Right cardiac atrium (tissue), 5 donors: Measurements from ENCODE around the gene CCDC106. TPM values are rescaled to one million over a fixed set of nuclear protein-coding genes. Genes with fewer than 3 reads are reported as not detected.
A peak's percentile ranks its signal among the peaks of the same experiment; 100 is the strongest.

Source experiments
- ATAC-seq, 2 donors: fragments of 200-7000 bp; cut with Tn5 transposase; one replicate each; pipeline versions ENCODE4 v1.8.0 to v1.9.1; 2020; ENCODE audit warnings: moderate library complexity in 2 of 2, mild to moderate bottlenecking in 1 of 2
- DNase-seq, 3 donors: peaks; one replicate each; pipeline ENCODE4 v3.0.0-alpha.2; 2020
- H3K27ac ChIP-seq: one replicate; pipeline ENCODE4 v1.5.1; 2013; ENCODE audit warnings: mild to moderate bottlenecking, low read length, control low read depth, moderate library complexity
- H3K27me3 ChIP-seq: one replicate; pipeline ENCODE4 v1.6.1; 2013; ENCODE audit not compliant: control insufficient read depth, insufficient read depth
- H3K4me1 ChIP-seq: one replicate; pipeline ENCODE4 v1.6.1; 2013; ENCODE audit warnings: low read length; ENCODE audit not compliant: control insufficient read depth, insufficient read depth
- H3K4me3 ChIP-seq: one replicate; pipeline ENCODE4 v1.5.1; 2013; ENCODE audit warnings: low read length, control low read depth
- H3K9me3 ChIP-seq: one replicate; pipeline ENCODE4 v1.6.1; 2013; ENCODE audit warnings: low read length; ENCODE audit not compliant: control insufficient read depth
- WGBS: extraction: QIAGEN DNeasy Blood & Tissue Kit; methylation state at CpG from one replicate; pipeline ENCODE4 v1.1.7; 2013; 5-methylcytosine and 5-hydroxymethylcytosine counted together
- intact Hi-C, 4 donors: fragments of 100-400 bp; cut with DNase I; formaldehyde crosslinking; loops; one replicate each; pipeline versions ENCODE4 v1.11.0 to v1.14.0; 2022 to 2023
- polyA plus RNA-seq: library from polyadenylated mRNA; stranded (reverse); fragments of 200-250 nt; gene quantifications from one replicate; pipeline ENCODE4 v1.2.3, GENCODE V29; 2013
- total RNA-seq, 4 donors: library from RNA; stranded (reverse); fragmentation: NEBNext Ultra II Directional; extraction: Animal tissue kit (Norgen Biotek cat#: 25700); gene quantifications; one replicate each; pipeline ENCODE4 v1.2.1, GENCODE V29; 2021
- donor health status: healthy with polysubstance abuse.
- donor health status: DM: no; HTN: yes; CAD: no.
- donor health status: DM: no; HTN: no; CAD: no.
- donor health status: DM: no; HTN: yes; CAD: no; lungs with severe emphysema.
- donor health status: DM: yes; HTN: yes; CAD: no.

CCDC106 gene
- total and polyA plus RNA-seq, 5 donors, result 23.6 to 30.4 (median 24.5) TPM

DNA sequence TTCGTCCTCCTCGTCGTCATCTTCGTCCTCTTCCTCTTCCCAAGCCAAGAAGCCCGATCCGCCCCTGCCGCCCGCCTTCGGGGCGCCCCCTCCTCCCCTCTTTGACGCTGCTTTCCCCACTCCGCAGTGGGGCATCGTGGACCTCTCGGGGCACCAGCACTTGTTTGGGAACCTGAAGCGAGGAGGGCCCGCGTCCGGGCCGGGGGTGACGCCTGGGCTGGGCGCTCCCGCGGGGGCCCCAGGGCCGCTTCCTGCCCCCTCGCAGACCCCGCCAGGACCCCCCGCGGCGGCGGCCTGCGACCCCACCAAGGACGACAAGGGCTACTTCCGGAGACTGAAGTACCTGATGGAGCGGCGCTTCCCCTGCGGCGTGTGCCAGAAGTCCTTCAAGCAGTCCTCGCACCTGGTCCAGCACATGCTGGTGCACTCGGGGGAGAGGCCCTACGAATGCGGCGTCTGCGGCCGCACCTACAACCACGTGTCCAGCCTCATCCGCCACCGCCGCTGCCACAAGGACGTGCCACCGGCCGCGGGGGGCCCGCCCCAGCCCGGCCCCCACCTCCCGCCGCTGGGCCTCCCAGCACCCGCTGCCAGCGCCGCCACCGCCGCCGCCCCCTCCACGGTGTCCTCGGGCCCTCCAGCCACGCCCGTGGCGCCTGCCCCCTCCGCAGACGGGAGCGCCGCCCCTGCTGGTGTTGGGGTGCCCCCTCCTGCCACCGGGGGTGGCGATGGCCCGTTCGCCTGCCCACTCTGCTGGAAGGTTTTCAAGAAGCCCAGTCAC is 33.9 kb upstream of the CCDC106 start:
- 94% methylated on average over 75 of the region's 75 CpGs for WGBS
- Histone ChIP-seq H3K27ac (no peak overlapping the region), H3K4me3 (no peak overlapping the region), H3K9me3 (no peaks in the 10 kb centered on the region), H3K4me1 (peaks cover 8% of the 10 kb centered on the region), H3K27me3 (no peaks in the 10 kb centered on the region)
- ATAC-seq (no peak), DNase-seq (peak in 1 of 3 donors; percentile 70)
- intact Hi-C loops, result no loop called here

DNA sequence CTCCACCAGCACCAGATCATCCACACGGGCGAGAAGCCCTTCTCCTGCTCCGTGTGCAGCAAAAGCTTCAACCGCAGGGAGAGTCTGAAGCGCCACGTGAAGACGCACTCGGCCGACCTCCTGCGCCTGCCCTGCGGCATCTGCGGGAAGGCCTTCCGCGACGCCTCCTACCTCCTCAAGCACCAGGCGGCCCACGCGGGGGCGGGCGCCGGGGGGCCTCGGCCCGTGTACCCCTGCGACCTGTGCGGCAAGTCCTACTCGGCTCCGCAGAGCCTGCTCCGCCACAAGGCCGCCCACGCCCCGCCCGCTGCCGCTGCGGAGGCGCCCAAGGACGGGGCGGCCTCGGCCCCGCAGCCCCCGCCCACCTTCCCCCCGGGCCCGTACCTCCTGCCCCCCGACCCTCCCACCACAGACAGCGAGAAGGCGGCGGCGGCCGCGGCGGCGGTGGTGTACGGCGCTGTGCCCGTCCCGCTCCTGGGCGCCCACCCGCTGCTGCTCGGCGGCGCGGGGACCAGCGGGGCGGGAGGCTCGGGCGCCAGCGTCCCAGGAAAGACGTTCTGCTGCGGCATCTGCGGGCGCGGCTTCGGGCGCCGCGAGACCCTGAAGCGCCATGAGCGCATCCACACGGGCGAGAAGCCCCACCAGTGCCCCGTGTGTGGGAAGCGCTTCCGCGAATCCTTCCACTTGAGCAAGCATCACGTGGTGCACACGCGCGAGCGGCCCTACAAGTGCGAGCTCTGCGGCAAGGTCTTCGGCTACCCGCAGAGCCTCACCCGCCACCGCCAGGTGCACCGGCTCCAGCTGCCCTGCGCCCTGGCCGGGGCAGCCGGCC is 33.1 kb upstream of the CCDC106 start:
- 97% methylated on average over 98 of the region's 98 CpGs for WGBS
- no peaks in the 10 kb centered on the region for H3K9me3 ChIP-seq
- H3K4me3 ChIP-seq, result no peak overlapping the region
- H3K27me3 ChIP-seq, result no peaks in the 10 kb centered on the region
- H3K4me1 ChIP-seq, result peaks cover 8% of the 10 kb centered on the region
- peak in 1 of 3 donors; percentile 53 for DNase-seq
- H3K27ac ChIP-seq, result no peak overlapping the region
- intact Hi-C loops, result no loop called here
- ATAC-seq, result no peak

DNA sequence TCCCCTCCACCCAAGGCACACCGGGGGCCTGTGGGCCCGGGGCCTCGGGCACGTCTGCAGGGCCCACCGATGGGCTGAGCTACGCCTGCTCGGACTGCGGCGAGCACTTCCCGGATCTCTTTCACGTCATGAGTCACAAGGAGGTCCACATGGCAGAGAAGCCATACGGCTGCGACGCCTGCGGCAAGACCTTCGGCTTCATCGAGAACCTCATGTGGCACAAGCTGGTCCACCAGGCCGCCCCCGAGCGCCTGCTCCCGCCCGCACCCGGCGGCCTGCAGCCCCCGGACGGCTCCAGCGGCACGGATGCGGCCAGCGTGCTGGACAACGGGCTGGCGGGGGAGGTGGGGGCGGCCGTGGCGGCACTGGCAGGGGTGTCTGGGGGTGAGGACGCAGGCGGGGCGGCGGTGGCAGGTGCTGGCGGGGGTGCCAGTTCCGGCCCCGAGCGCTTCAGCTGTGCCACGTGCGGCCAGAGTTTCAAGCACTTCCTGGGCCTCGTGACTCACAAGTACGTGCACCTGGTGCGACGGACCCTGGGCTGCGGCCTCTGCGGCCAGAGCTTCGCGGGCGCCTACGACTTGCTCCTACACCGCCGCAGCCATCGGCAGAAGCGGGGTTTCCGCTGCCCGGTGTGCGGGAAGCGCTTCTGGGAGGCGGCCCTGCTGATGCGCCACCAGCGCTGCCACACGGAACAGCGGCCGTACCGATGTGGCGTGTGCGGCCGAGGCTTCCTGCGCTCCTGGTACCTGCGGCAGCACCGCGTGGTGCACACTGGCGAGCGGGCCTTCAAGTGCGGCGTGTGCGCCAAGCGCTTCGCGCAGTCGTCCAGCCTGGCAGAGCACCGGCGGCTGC is 32.2 kb upstream of the CCDC106 start:
- Histone ChIP-seq H3K27ac (no peak overlapping the region), H3K9me3 (no peaks in the 10 kb centered on the region), H3K4me1 (peaks cover 5% of the 10 kb centered on the region), H3K27me3 (no peaks in the 10 kb centered on the region), H3K4me3 (no peak overlapping the region)
- no peak for ATAC-seq
- intact Hi-C loops, result no loop called here
- peak in 2 of 3 donors; percentile 57 to 72 for DNase-seq
- WGBS, result 97% methylated on average over 88 of the region's 88 CpGs

DNA sequence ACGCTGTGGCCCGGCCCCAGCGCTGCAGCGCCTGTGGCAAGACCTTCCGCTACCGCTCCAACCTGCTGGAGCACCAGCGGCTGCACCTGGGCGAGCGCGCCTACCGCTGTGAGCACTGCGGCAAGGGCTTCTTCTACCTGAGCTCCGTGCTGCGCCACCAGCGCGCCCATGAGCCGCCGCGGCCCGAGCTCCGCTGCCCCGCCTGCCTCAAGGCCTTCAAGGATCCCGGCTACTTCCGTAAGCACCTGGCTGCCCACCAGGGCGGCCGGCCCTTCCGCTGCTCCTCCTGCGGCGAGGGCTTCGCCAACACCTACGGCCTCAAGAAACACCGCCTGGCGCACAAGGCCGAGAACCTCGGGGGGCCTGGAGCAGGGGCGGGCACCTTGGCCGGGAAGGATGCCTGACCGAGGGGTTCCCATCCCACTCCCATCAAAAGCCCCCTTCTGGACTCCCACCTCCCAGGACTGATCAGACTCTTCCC is 31.6 kb upstream of the CCDC106 start:
- Histone ChIP-seq H3K27ac (no peak overlapping the region), H3K4me1 (peaks cover 2% of the 10 kb centered on the region), H3K4me3 (no peak overlapping the region), H3K9me3 (no peaks in the 10 kb centered on the region), H3K27me3 (no peaks in the 10 kb centered on the region)
- WGBS, result 97% methylated on average over 38 of the region's 38 CpGs
- intact Hi-C loops, result no loop called here
- DNase-seq (peak in 1 of 3 donors; percentile 46), ATAC-seq (no peak)

DNA sequence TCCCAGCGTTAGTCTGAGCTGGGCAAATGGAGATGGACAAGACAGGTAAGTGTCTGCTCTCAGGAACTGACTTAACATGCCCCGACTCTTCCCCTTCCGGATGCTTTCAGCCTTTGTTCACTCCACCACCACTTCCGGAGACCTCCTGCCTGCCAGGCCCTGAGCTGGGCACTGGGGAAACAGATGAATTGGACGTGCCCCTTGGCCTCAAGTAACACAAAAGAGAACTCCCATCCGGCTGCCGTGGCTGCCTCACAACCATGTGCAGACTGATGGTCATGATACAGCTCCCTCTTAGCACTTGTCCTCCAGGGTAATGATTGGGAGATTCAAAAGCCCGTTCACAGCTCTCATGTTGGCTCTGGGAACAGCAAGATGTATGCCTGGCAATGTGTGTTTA is 30.6 kb upstream of the CCDC106 start:
- ATAC-seq, result no peak
- Histone ChIP-seq H3K4me1 (peaks cover 2% of the 10 kb centered on the region), H3K9me3 (no peaks in the 10 kb centered on the region), H3K27me3 (no peaks in the 10 kb centered on the region), H3K4me3 (no peak overlapping the region), H3K27ac (no peak overlapping the region)
- intact Hi-C loops, result no loop called here
- WGBS, result 80% methylated on average over 8 of the region's 8 CpGs
- peak in 2 of 3 donors; percentile 9 to 10 for DNase-seq

DNA sequence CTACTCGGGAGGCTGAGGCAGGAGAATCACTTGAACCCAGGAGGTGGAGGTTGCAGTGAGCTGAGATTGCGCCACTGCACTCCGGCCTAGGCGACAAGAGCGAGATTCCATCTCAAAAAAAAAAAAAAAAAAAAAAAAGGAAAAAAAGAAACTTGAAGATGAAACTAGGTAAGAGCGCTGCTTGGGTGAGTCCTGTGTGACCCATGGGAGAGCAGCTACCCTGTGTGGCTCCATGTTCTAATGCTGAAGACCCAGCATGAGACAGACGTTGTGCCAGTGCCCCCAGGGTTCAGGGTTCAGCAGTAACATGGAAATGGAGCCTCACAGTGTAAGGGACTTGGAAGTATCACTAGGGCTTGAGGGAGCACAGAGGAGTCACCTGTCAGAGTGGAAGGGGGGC is 29.6 kb upstream of the CCDC106 start:
- Histone ChIP-seq H3K9me3 (no peaks in the 10 kb centered on the region), H3K27ac (no peak overlapping the region), H3K4me3 (no peak overlapping the region), H3K4me1 (no peaks in the 10 kb centered on the region), H3K27me3 (no peaks in the 10 kb centered on the region)
- 89% methylated on average over 7 of the region's 7 CpGs for WGBS
- peak in 2 of 3 donors; percentile 3 to 27 for DNase-seq
- intact Hi-C loops, result no loop called here
- ATAC-seq, result no peak

DNA sequence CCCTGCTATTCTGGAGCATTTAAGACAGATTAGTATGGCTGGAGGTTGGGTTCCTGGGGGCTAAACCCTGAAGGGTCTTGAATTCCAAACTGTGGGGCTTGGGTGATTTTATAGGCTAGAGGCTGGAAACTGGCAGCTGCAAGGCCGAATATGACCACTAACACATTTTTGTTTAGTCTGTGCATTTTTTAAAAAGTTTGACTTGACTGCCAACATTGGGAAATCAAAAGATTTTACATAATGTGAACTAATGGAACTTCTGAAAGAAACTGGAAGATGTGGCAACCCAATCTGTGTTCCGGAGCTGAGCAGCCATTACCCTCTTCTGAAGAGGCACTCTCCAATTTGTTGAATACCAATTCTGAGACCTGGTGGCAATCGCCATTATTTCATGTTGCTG is 28.7 kb upstream of the CCDC106 start:
- peak in 1 of 3 donors; percentile 6 for DNase-seq
- Histone ChIP-seq H3K4me1 (no peaks in the 10 kb centered on the region), H3K4me3 (no peak overlapping the region), H3K27me3 (no peaks in the 10 kb centered on the region), H3K27ac (no peak overlapping the region), H3K9me3 (no peaks in the 10 kb centered on the region)
- ATAC-seq, result no peak
- 79% methylated on average over 3 of the region's 3 CpGs for WGBS
- intact Hi-C loops, result no loop called here

DNA sequence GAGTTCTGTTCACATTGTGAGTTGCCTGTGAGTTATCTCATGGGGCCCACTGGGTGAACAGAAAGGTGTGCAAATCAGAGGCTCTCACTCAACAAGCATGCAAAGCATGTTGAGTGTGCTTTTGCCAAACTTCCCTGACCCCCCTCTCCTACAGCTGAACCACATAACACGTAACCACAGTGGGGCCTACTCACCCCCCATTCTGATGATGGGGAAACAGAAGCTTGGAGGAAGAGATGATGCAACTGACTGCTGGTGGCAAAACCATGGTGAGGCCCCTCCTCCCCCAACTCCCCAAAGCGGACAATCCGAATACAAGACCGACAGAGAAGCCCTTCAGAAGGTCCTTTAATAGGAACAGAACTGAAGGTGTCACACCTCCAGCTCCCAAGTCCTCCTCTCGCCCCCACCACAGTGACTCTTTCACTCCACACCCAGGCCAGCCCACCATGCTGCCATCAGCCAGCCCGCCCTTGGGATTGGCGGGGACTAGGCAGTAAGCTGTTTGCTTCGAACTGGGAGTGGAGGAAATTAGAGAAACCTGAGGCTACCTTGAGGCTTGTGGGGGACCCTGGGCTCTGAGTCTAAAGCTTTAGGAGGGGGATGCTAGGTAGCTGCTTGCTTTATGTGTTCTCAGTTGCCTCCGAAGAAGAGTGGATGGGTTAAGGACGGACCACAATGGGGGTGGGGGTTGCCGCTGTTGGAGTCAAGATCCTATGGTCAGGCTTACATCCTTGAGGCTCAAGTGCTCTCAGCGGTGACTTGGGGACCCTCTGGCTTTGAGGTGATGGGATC is 27.4 kb upstream of the CCDC106 start:
- Histone ChIP-seq H3K4me3 (no peak overlapping the region), H3K27ac (no peak overlapping the region), H3K27me3 (no peaks in the 10 kb centered on the region), H3K9me3 (no peaks in the 10 kb centered on the region), H3K4me1 (no peaks in the 10 kb centered on the region)
- WGBS, result 88% methylated on average over 12 of the region's 12 CpGs
- ATAC-seq (no peak), DNase-seq (peak in 1 of 3 donors; percentile 42)
- intact Hi-C loops, result no loop called here

DNA sequence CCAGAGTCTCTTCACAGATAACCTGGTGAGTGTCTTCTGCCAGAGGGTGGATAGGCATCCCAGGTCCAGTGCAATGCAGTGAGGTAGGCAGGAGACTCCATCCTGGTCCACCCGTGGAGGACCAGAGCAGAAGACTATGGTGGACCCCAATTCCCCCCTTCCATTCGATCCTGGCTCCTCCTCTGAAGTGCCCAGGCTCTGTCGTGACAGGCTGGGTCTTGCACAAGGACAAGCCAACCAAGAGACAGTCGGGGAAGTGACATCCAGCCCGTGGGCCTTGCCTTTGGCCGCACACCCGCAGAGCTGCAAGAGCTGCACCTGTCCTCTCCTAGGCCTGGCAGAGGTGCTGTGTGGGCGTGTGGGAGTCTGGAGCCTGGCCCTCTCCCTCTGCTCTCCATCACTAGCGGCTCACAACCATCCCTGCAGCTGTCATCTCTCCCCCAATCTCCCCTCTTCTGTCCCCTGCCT is 26.8 kb upstream of the CCDC106 start:
- Histone ChIP-seq H3K27me3 (no peaks in the 10 kb centered on the region), H3K9me3 (no peaks in the 10 kb centered on the region), H3K4me3 (no peak overlapping the region), H3K4me1 (no peaks in the 10 kb centered on the region), H3K27ac (no peak overlapping the region)
- DNase-seq (peak in 1 of 3 donors; percentile 50), ATAC-seq (no peak)
- intact Hi-C loops, result no loop called here
- WGBS, result 82% methylated on average over 9 of the region's 9 CpGs

DNA sequence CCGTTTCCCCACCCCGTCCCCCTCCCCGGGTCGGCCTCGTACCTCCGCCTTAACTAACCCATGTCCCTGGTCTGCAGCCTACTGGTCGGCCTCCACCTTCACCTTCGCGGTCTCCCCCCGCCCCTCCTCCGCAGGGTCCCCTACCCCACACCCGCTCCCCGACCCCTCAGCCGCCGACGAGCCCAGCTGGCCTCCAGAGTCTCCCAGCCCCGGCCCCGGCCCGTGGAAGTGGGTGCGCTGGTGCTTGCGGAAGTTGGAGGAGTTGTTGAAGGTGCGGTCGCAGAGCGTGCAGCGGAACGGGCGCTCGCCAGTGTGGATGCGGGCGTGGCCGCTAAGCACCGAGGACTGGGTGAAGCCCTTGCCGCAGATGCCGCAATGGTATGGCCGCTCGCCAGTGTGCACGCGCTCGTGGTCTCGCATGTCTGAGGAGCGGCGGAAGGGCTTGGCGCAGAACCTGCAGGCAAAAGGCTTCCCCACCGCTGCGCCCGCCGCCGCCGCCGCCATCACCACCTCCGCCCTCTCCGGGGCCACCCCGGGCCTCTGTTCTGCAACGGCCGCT is 26.3 kb upstream of the CCDC106 start:
- Histone ChIP-seq H3K4me1 (no peaks in the 10 kb centered on the region), H3K4me3 (no peak overlapping the region), H3K27me3 (no peaks in the 10 kb centered on the region), H3K27ac (no peak overlapping the region), H3K9me3 (no peaks in the 10 kb centered on the region)
- 94% methylated on average over 55 of the region's 55 CpGs for WGBS
- ATAC-seq (no peak), DNase-seq (peak; percentile 39 to 74 (median 71))
- intact Hi-C loops, result no loop called here
